Lower leg skin (tissue), 4 donors: ENCODE results near the gene SMIM41. TPM values are rescaled to one million over a fixed set of nuclear protein-coding genes. Genes with fewer than 3 reads are reported as not detected.
A peak's percentile ranks its signal among the peaks of the same experiment; 100 is the strongest.

Experiments
- DNase-seq, 2 donors: peaks; one replicate each; pipeline ENCODE4 v3.0.0-alpha.2; 2019; ENCODE audit warnings: low spot score in 2 of 2
- H3K4me3 ChIP-seq: fragments of 200-600 bp; sonication (generic); 2 replicates; pipeline ENCODE4 v1.5.1; 2017; ENCODE audit warnings: mild to moderate bottlenecking, low read depth; ENCODE audit not compliant: poor library complexity, severe bottlenecking
- POLR2A ChIP-seq, 2 donors: fragments of 450-650 bp; IDR thresholded peaks; one replicate each; pipeline ENCODE4 v1.6.1; 2016 to 2017; ENCODE audit warnings: antibody characterized with exemption in 2 of 2, mild to moderate bottlenecking in 1 of 2, moderate library complexity in 1 of 2
- WGBS, 2 donors: methylation state at CpG; one replicate each; pipeline ENCODE4 v1.1.5; 2018; 5-methylcytosine and 5-hydroxymethylcytosine counted together
- intact Hi-C: fragments of 100-400 bp; cut with DNase I; formaldehyde crosslinking; loops from one replicate; pipeline ENCODE4 v1.15.0; 2023; ENCODE audit warnings: low total_unique reads
- total RNA-seq, 4 donors: library from RNA; depleted of rRNA; stranded (reverse); fragments of >200 nt; gene quantifications; one replicate each; pipeline ENCODE4 v1.1.0, GENCODE V29; 2016
- TF ChIP-seq, protein P1 (sequence below), 3 donors: fragments of 450-650 bp; IDR thresholded peaks; one replicate each; pipeline ENCODE4 v1.5.1; 2016; ENCODE audit warnings: antibody characterized with exemption in 3 of 3, mild to moderate bottlenecking in 3 of 3, moderate library complexity in 2 of 3

SMIM41 gene
- total RNA-seq, 4 donors from 2014 or later = 0.71 TPM; not detected in 3

DNA sequence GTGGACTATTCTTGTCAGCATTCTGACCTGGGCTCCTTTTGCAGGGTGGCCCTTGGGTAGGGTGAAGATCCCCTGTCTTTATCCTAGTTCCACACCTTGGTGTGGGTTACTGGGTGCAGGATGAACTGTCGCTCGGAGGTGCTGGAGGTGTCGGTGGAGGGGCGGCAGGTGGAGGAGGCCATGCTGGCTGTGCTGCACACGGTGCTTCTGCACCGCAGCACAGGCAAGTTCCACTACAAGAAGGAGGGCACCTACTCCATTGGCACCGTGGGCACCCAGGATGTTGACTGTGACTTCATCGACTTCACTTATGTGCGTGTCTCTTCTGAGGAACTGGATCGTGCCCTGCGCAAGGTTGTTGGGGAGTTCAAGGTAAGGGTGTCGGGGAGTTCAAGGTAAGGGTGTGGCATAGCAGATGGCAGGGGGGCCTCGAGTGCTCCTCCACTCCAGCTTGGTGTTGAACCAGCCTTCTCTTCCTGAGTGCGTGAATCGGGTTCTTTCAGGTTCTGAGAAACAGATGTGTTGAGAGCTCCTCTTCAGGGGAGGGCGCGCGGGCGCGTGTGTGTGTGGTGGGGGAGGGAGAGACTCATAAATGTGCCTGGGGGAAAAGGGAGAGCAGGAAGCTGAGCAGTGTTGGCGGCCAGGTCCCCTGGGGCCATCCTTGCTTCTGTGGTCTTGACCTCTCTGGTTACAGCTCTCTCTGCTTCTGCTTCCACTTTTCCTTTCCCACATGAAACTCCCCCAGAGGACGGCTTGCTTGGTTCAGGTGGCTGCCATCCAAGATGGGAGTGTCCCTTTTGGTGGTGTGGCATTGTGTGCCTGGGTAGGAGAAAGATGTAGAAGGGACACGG is 5.7 kb upstream of the SMIM41 start:
- H3K4me3 ChIP-seq = no peak overlapping the region
- TF ChIP-seq, protein P1, sequence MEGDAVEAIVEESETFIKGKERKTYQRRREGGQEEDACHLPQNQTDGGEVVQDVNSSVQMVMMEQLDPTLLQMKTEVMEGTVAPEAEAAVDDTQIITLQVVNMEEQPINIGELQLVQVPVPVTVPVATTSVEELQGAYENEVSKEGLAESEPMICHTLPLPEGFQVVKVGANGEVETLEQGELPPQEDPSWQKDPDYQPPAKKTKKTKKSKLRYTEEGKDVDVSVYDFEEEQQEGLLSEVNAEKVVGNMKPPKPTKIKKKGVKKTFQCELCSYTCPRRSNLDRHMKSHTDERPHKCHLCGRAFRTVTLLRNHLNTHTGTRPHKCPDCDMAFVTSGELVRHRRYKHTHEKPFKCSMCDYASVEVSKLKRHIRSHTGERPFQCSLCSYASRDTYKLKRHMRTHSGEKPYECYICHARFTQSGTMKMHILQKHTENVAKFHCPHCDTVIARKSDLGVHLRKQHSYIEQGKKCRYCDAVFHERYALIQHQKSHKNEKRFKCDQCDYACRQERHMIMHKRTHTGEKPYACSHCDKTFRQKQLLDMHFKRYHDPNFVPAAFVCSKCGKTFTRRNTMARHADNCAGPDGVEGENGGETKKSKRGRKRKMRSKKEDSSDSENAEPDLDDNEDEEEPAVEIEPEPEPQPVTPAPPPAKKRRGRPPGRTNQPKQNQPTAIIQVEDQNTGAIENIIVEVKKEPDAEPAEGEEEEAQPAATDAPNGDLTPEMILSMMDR (IDR thresholded peaks at IDR 0.05) = no peak
- TF ChIP-seq POLR2A (IDR thresholded peaks at IDR 0.05) = no peak
- intact Hi-C loops = no loop called here
- DNase-seq = no peak
- WGBS, 2 donors = 60 to 62% methylated on average over 22 to 23 of the region's 23 CpGs

DNA sequence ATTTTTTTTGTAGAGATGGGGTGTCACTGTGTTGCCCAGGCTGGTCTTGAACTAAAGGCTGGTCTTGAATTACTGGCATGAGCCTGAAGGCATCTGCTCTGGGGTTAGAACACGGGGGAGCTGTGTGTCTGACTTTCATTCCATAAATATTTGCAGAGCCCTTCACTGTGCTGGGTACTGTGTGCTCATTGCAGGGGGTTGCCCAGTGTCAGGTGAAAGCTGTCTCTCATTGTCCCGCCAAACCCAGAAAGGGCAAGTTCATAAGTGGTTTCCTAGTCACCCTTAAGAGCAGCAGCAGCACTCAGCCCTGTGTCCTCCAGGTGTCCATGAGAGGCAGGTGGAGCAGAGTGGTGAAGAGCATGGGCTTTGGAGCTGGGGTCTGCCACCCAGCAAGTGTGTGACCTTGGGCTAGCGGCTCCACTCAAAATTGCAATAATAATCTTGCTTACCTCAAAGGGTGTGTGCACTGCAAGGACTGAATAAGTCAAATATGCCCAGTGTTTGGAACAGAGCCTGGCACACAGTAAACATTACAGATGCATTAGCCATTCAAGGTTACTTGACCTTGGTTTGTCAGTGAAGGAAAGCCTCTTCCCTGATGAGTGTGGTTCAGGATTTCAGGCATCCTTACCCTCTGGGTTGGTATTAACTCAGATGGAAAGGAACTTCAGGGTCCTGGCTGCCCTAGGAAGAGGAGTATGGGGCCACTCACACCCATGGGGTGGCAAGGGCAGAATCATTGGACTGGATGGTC is 4.4 kb upstream of the SMIM41 start:
- intact Hi-C loops = no loop called here
- DNase-seq = no peak
- WGBS, 2 donors = 87 to 90% methylated on average over 3 of the region's 3 CpGs

DNA sequence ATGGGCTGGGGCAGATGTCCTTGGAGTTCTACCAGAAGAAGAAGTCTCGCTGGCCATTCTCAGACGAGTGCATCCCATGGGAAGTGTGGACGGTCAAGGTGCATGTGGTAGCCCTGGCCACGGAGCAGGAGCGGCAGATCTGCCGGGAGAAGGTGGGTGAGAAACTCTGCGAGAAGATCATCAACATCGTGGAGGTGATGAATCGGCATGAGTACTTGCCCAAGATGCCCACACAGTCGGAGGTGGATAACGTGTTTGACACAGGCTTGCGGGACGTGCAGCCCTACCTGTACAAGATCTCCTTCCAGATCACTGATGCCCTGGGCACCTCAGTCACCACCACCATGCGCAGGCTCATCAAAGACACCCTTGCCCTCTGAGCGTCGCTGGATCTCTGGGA is 2.7 kb upstream of the SMIM41 start:
- TF ChIP-seq, protein P1 (IDR thresholded peaks at IDR 0.05) = no peak
- no peak for TF ChIP-seq POLR2A (IDR thresholded peaks at IDR 0.05)
- 92% methylated on average over 14 to 16 of the region's 16 CpGs for WGBS, 2 donors
- H3K4me3 ChIP-seq = no peak overlapping the region
- intact Hi-C loops = no loop called here
- DNase-seq = peak in 1 of 2 donors; percentile 76

More for the DNA sequence above, 4.4 kb upstream of the SMIM41 start:
- TF ChIP-seq, protein P1 (IDR thresholded peaks at IDR 0.05) = no peak
- TF ChIP-seq POLR2A (IDR thresholded peaks at IDR 0.05) = no peak
- H3K4me3 ChIP-seq = no peak overlapping the region

DNA sequence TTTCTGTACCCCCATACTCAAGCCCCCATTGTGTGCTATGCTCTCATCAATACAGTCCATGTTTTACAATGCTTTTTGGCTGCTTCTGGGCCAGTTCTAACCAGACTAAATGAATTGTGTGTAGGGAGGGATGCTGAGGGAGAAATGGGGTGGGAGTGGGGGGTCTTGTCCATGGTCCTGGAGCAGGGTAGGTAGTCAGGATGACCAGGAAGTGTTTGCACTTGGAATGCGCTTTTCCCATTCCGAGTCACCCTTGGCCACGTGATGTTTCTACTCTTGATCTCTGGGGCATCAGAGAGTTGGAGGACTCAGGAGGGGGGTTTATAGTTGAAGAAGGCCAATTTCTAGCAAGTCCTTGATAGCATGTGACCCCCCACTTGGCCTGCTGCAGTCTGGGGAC is 1.2 kb upstream of the SMIM41 start:
- H3K4me3 ChIP-seq = no peak overlapping the region
- intact Hi-C loops = no loop called here
- 92 to 93% methylated on average over 3 of the region's 3 CpGs for WGBS, 2 donors
- no peak for TF ChIP-seq POLR2A (IDR thresholded peaks at IDR 0.05)
- TF ChIP-seq, protein P1 (IDR thresholded peaks at IDR 0.05) = no peak
- no peak for DNase-seq

DNA sequence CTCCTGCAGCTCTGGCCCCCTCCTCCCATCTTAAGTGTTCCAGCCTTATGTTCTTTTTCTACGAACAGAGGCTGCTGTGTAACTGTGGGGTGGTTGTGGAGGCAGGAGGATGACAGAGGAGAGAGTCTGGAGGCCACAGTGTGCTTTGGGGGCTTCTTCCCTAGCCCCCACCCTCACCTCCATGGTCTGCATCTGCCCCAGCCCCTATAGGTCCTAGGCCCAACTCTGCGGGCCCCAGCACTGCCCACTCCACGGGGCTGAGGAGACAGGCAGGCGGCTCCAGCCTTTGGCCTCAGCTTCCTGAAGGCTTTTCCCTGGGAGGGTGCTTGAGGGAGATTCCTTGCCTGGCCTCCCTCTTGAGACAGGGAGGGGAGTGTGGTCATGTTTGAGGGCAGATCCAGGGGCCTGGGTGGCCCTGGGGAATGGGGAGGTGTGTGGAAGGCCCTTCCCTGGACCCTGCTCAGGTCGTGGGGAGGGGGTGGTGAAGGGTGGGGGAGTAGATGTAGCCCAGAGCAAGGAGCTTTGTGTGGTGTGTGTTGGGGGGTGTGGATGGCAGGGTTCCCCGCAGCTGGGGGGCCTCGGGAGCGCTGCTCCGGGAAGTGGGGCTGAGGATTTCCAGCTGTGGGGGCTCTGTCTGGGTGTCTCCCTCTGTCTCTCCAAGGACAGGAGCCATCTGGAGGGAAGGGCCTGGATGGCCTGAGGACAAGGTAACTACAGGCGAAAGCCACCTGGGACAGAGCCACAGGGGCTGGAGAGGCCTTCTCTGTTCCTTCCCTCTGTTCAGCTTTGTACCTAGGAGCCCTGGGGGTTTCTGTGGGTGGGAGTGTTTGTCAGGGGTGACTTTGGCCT is 1.1 kb downstream of the SMIM41 start:
- DNase-seq = no peak
- TF ChIP-seq POLR2A (IDR thresholded peaks at IDR 0.05) = no peak
- TF ChIP-seq, protein P1 (IDR thresholded peaks at IDR 0.05) = no peak
- intact Hi-C loops = loop anchor here (5.0 kb wide), 1 partner anchor 53 kb away; no protein-coding TSS in a partner anchor
- 79 to 80% methylated on average over 10 of the region's 10 CpGs for WGBS, 2 donors
- H3K4me3 ChIP-seq = no peak overlapping the region
